GM18867 (cell line): ENCODE measurements around the gene ADCY6.

Experiments
- ATAC-seq: cut with Tn5 transposase; IDR thresholded peaks from one replicate; pipeline ENCODE4 v1.9.1; 2021; ENCODE audit warnings: mild to moderate bottlenecking, moderate library complexity; ENCODE audit not compliant: unreplicated experiment

ADCY6 gene

GRCh38 chr12:48816143-48816854 is 27.4 kb upstream of the ADCY6 start:
- ATAC-seq, result no peak

GRCh38 chr12:48815126-48816110 is 26.5 kb upstream of the ADCY6 start:
- peak; percentile 26 for ATAC-seq

GRCh38 chr12:48814262-48815125 is 25.6 kb upstream of the ADCY6 start:
- peak; percentile 87 for ATAC-seq

GRCh38 chr12:48813465-48814261 is 24.8 kb upstream of the ADCY6 start:
- ATAC-seq, result no peak

GRCh38 chr12:48812389-48812788 is 23.5 kb upstream of the ADCY6 start:
- ATAC-seq, result no peak

- no peak for ATAC-seq
These were observed 22.7 kb upstream of the ADCY6 start for GRCh38 chr12:48811437-48812090.

- ATAC-seq, result no peak
These were observed 22.1 kb upstream of the ADCY6 start for GRCh38 chr12:48810903-48811431.

GRCh38 chr12:48807981-48808380 is 19.1 kb upstream of the ADCY6 start:
- ATAC-seq, result no peak

GRCh38 chr12:48803675-48804074 is 14.8 kb upstream of the ADCY6 start:
- no peak for ATAC-seq

GRCh38 chr12:48800971-48801370 is 12.1 kb upstream of the ADCY6 start:
- no peak for ATAC-seq

GRCh38 chr12:48800457-48800856 is 11.6 kb upstream of the ADCY6 start:
- ATAC-seq, result no peak

GRCh38 chr12:48796976-48797375 is 8.1 kb upstream of the ADCY6 start:
- ATAC-seq, result no peak

GRCh38 chr12:48795550-48796455 is 6.9 kb upstream of the ADCY6 start:
- ATAC-seq, result no peak

GRCh38 chr12:48794870-48795269 is 6.0 kb upstream of the ADCY6 start:
- no peak for ATAC-seq

GRCh38 chr12:48793696-48794095 is 4.8 kb upstream of the ADCY6 start:
- ATAC-seq, result no peak

- ATAC-seq, result no peak
These were observed 1.0 kb upstream of the ADCY6 start for GRCh38 chr12:48789858-48790326.

- no peak for ATAC-seq
These were observed 400 bp downstream of the ADCY6 start for GRCh38 chr12:48788524-48788853.

- no peak for ATAC-seq
These were observed 932 bp downstream of the ADCY6 start for GRCh38 chr12:48787791-48788523.
